Measurements from ENCODE around the gene ZBTB26. TPM values are rescaled to one million over a fixed set of nuclear protein-coding genes. Genes with fewer than 3 reads are reported as not detected.
A peak's percentile ranks its signal among the peaks of the same experiment; 100 is the strongest.
"Not testable (repeated sequence)": the region's sequence is repeated elsewhere in the genome, so short reads cannot be mapped to it uniquely, and the experiment has no call there.

ZBTB26 gene
- total RNA-seq, 4 donors from 2014 or later, result 3.7 to 6.4 (median 4.8) TPM

- TF ChIP-seq, protein P1, sequence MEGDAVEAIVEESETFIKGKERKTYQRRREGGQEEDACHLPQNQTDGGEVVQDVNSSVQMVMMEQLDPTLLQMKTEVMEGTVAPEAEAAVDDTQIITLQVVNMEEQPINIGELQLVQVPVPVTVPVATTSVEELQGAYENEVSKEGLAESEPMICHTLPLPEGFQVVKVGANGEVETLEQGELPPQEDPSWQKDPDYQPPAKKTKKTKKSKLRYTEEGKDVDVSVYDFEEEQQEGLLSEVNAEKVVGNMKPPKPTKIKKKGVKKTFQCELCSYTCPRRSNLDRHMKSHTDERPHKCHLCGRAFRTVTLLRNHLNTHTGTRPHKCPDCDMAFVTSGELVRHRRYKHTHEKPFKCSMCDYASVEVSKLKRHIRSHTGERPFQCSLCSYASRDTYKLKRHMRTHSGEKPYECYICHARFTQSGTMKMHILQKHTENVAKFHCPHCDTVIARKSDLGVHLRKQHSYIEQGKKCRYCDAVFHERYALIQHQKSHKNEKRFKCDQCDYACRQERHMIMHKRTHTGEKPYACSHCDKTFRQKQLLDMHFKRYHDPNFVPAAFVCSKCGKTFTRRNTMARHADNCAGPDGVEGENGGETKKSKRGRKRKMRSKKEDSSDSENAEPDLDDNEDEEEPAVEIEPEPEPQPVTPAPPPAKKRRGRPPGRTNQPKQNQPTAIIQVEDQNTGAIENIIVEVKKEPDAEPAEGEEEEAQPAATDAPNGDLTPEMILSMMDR (IDR thresholded peaks at IDR 0.05), result no peak
- TF ChIP-seq POLR2AphosphoS5 (IDR thresholded peaks at IDR 0.05) (no peak), EP300 (IDR thresholded peaks at IDR 0.05) (no peak), POLR2A (IDR thresholded peaks at IDR 0.05) (no peak)
- Histone ChIP-seq H3K4me3 (no peak overlapping the region), H3K9me3 (no peaks in the 10 kb centered on the region), H3K4me1 (no peaks in the 10 kb centered on the region), H3K36me3 (peaks cover 12% of the 10 kb centered on the region), H3K27me3 (no peaks in the 10 kb centered on the region), H3K27ac (no peak overlapping the region)
- 90% methylated on average over 3 of the region's 3 CpGs for WGBS
- no peak for DNase-seq (ENCODE audit: low spot score in 2 of 2)
Measured at GRCh38 chr9:122923947-122924346, 7.4 kb downstream of the ZBTB26 start.

- DNase-seq (ENCODE audit: low spot score in 2 of 2), result no peak
- Histone ChIP-seq H3K36me3 (peaks cover 21% of the 10 kb centered on the region), H3K27ac (no peak overlapping the region), H3K4me1 (no peaks in the 10 kb centered on the region), H3K9me3 (no peaks in the 10 kb centered on the region), H3K4me3 (no peak overlapping the region), H3K27me3 (no peaks in the 10 kb centered on the region)
- TF ChIP-seq, protein P1 (IDR thresholded peaks at IDR 0.05), result no peak
- TF ChIP-seq EP300 (IDR thresholded peaks at IDR 0.05) (no peak), POLR2AphosphoS5 (IDR thresholded peaks at IDR 0.05) (no peak), POLR2A (IDR thresholded peaks at IDR 0.05) (no peak)
- WGBS, result 89% methylated on average over 8 of the region's 8 CpGs
Measured at GRCh38 chr9:122922713-122923112, 8.6 kb downstream of the ZBTB26 start.

- Histone ChIP-seq H3K9me3 (no peaks in the 10 kb centered on the region), H3K27me3 (no peaks in the 10 kb centered on the region), H3K4me1 (peaks cover 5% of the 10 kb centered on the region), H3K27ac (no peak overlapping the region), H3K4me3 (no peak overlapping the region), H3K36me3 (peaks cover 21% of the 10 kb centered on the region)
- WGBS, result 93% methylated on average over 2 of the region's 2 CpGs
- TF ChIP-seq, protein P1 (IDR thresholded peaks at IDR 0.05), result no peak
- TF ChIP-seq EP300 (IDR thresholded peaks at IDR 0.05) (no peak), POLR2A (IDR thresholded peaks at IDR 0.05) (no peak), POLR2AphosphoS5 (IDR thresholded peaks at IDR 0.05) (no peak)
- DNase-seq (ENCODE audit: low spot score in 2 of 2), result no peak
Measured at GRCh38 chr9:122918310-122918709, 13.0 kb downstream of the ZBTB26 start.

GRCh38 chr9:122912964-122913673 is 18.2 kb downstream of the ZBTB26 start, which contains the start of gene ZBTB6:
ZBTB6 (minus strand) TSS chr9:122913323; CDS start chr9:122912072, 1,251 bp downstream.
- peak within 1 kb of the TSS; percentile 85 for H3K27ac ChIP-seq
- DNase-seq (ENCODE audit: low spot score in 2 of 2), result peak; percentile 79 to 82
- H3K4me1 ChIP-seq, result peaks cover 16% of the 10 kb centered on the region
- H3K9me3 ChIP-seq, result no peaks in the 10 kb centered on the region
- peak within 1 kb of the TSS; percentile 71 for H3K4me3 ChIP-seq
- no peaks in the 10 kb centered on the region for H3K27me3 ChIP-seq
- H3K36me3 ChIP-seq, result peaks cover 19% of the 10 kb centered on the region
- WGBS, result under 1% methylated on average over 35 of the region's 35 CpGs
- TF ChIP-seq EP300 (IDR thresholded peaks at IDR 0.05) (no peak), POLR2A (IDR thresholded peaks at IDR 0.05) (peak in 1 of 2 donors; percentile 33), POLR2AphosphoS5 (IDR thresholded peaks at IDR 0.05) (no peak)
- TF ChIP-seq, protein P1 (IDR thresholded peaks at IDR 0.05), result no peak

DNA sequence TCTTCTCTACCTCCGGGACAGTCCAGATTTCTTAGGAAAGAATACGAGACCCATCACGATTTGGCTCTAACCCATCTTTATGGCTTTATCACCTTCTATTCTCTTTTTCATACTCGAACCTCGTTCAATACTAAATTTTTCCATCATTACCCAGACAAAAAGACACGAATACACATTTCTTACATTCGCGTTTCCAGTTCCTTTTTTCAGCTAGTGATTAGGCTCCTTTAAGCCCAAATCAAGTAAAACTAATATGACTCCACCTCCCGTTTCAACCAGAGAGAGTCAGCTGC is 18.7 kb downstream of the ZBTB26 start:
- Histone ChIP-seq H3K9me3 (no peaks in the 10 kb centered on the region), H3K27ac (peak overlapping the region; percentile 85), H3K36me3 (peaks cover 17% of the 10 kb centered on the region), H3K4me1 (peaks cover 16% of the 10 kb centered on the region), H3K27me3 (no peaks in the 10 kb centered on the region), H3K4me3 (peak overlapping the region; percentile 71)
- TF ChIP-seq EP300 (IDR thresholded peaks at IDR 0.05) (no peak), POLR2AphosphoS5 (IDR thresholded peaks at IDR 0.05) (no peak), POLR2A (IDR thresholded peaks at IDR 0.05) (no peak)
- TF ChIP-seq, protein P1 (IDR thresholded peaks at IDR 0.05), result no peak
- DNase-seq (ENCODE audit: low spot score in 2 of 2), result no peak
- WGBS, result 5% methylated on average over 9 of the region's 9 CpGs

DNA sequence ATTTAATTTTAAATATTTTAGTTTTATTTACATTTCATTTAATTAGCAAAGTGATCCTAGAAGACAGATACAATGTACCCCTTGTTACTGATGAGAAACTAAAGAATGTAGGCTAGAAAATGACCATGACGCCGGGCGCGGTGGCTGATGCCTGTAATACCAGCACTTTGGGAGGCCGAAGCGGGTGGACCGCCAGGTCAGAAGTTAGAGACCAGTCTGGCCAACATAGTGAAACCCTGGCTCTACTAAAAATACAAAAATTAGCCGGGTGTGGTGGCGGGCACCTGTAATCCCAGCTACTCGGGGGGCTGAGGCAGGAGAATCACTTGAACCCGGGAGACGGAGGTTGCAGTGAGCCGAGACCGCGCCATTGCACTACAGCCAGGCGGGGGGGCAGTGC is 25.2 kb downstream of the ZBTB26 start:
- not testable (repeated sequence) for H3K9me3 ChIP-seq; H3K27ac ChIP-seq; H3K4me3 ChIP-seq; H3K27me3 ChIP-seq; DNase-seq (ENCODE audit: low spot score in 2 of 2)
- Histone ChIP-seq H3K36me3 (peaks cover 15% of the 10 kb centered on the region), H3K4me1 (peaks cover 31% of the 10 kb centered on the region)
- WGBS, result 96% methylated on average over 16 of the region's 16 CpGs

All from suprapubic skin (tissue), 4 donors.